HepG2 (cell line): ENCODE measurements around the gene HIGD1A. TPM values are rescaled to one million over a fixed set of nuclear protein-coding genes. Genes with fewer than 3 reads are reported as not detected.

Experiments used
- CEBPG ChIP-seq: IDR thresholded peaks from 2 replicates; pipeline ENCODE4 v1.6.1; 2016
- FOXP4 ChIP-seq: sonication (generic); formaldehyde crosslinking; IDR thresholded peaks from 2 replicates; pipeline ENCODE4 v1.4.0; 2020; ENCODE audit warnings: missing genetic modification reagents
- PBX2 ChIP-seq: IDR thresholded peaks from 2 replicates; pipeline ENCODE4 v1.6.1; 2016; ENCODE audit warnings: control low read depth
- POLR2G ChIP-seq: fragments of 200-400 bp; formaldehyde crosslinking; IDR thresholded peaks from 2 replicates; pipeline ENCODE4 v1.6.1; 2018; ENCODE audit warnings: mild to moderate bottlenecking, low read depth, low read length, moderate library complexity
- RXRB ChIP-seq: IDR thresholded peaks from 2 replicates; pipeline ENCODE4 v1.6.1; 2016; ENCODE audit warnings: borderline replicate concordance, missing genetic modification reagents, missing compliant biosample characterization
- THAP8 ChIP-seq: sonication (generic); formaldehyde crosslinking; IDR thresholded peaks from 2 replicates; pipeline ENCODE4 v1.5.1; 2020; ENCODE audit warnings: missing genetic modification reagents, mild to moderate bottlenecking, borderline replicate concordance
- XRCC5 ChIP-seq: fragments of 200-400 bp; formaldehyde crosslinking; optimal IDR thresholded peaks from 2 replicates; pipeline ENCODE3; 2017; ENCODE audit warnings: mild to moderate bottlenecking, low read length
- ZHX2 ChIP-seq, 2 experiments: sonication (generic) in 1 of 2; formaldehyde crosslinking in 1 of 2; IDR thresholded peaks; 2 replicates each; pipeline versions ENCODE4 v1.6.1 to v1.9.0; 2014 to 2022; ENCODE audit warnings: antibody characterized with exemption in 1 of 2, borderline replicate concordance in 1 of 2, inconsistent platforms in 1 of 2, low read depth in 1 of 2, missing genetic modification reagents in 1 of 2
- ZNF205 ChIP-seq: IDR thresholded peaks from 2 replicates; pipeline ENCODE4 v1.6.1; 2018; ENCODE audit warnings: missing biosample characterization, missing genetic modification reagents
- ZNF207 ChIP-seq: fragments of 450-650 bp; IDR thresholded peaks from 2 replicates; pipeline ENCODE4 v1.6.1; 2016; ENCODE audit warnings: antibody characterized with exemption, borderline replicate concordance
- ZNF292 ChIP-seq: sonication (generic); formaldehyde crosslinking; IDR thresholded peaks from 2 replicates; pipeline ENCODE4 v1.8.1; 2022; ENCODE audit warnings: mild to moderate bottlenecking, low read depth, missing genetic modification reagents, borderline replicate concordance
- ZNF446 ChIP-seq: sonication (generic); formaldehyde crosslinking; IDR thresholded peaks from 2 replicates; pipeline ENCODE4 v1.5.0; 2020; ENCODE audit warnings: mild to moderate bottlenecking, missing genetic modification reagents
- ZNF678 ChIP-seq: sonication (generic); formaldehyde crosslinking; IDR thresholded peaks from 2 replicates; pipeline ENCODE4 v1.4.0; 2020; ENCODE audit warnings: mild to moderate bottlenecking, missing genetic modification reagents
- ZNF781 ChIP-seq: sonication (generic); formaldehyde crosslinking; IDR thresholded peaks from 2 replicates; pipeline ENCODE4 v1.5.1; 2020; ENCODE audit warnings: borderline replicate concordance, mild to moderate bottlenecking, missing genetic modification reagents; ENCODE audit errors: not compliant biosample characterization
- ZUFSP ChIP-seq: sonication (generic); formaldehyde crosslinking; IDR thresholded peaks from 2 replicates; pipeline ENCODE4 v1.9.0; 2021; ENCODE audit warnings: missing genetic modification reagents, mild to moderate bottlenecking, borderline replicate concordance
- polyA plus RNA-seq, 8 experiments: library from polyadenylated mRNA; depleted of rRNA in 3 of 8; stranded (reverse) in 7 of 8; unstranded in 1 of 8; fragments of >200 nt; fragmentation: Illumina TruSeq in 4 of 8; extraction: Trizol in 4 of 8; gene quantifications; 2 replicates each; pipeline versions ENCODE4 v1.2.1 to v1.2.3, GENCODE V29; 2011 to 2016; ENCODE audit warnings: low read depth in 4 of 8, missing spikeins in 1 of 8, mixed read lengths in 1 of 8; ENCODE audit not compliant: insufficient read depth in 1 of 8
- total RNA-seq, 5 experiments: library from RNA; depleted of rRNA; stranded (reverse); fragments of >200 nt; fragmentation: Illumina TruSeq; extraction: Trizol; gene quantifications; 2 replicates each; pipeline ENCODE4 v1.2.3, GENCODE V29; 2016; ENCODE audit warnings: low read depth in 1 of 5

HIGD1A gene
- total and polyA plus RNA-seq, 2 of the 13 experiments (the other 11 are each of a cell fraction or from before 2014, with no cell fraction given): 222 to 253 TPM

- TF ChIP-seq ZNF292 (CRISPR knock-in tag): 0 out of 2 replicates have a peak, but pooled peaks have one; percentile 13
- TF ChIP-seq ZNF207: no peak
- 0 out of 2 replicates have a peak, but pooled peaks have one; percentile 17 for TF ChIP-seq CEBPG (CRISPR knock-in tag)
- TF ChIP-seq RXRB (CRISPR knock-in tag): no peak
- peak; percentile 52; the same call in 1 of the 2 replicates for TF ChIP-seq POLR2G
- no peak for TF ChIP-seq ZNF446
- TF ChIP-seq THAP8 (CRISPR knock-in tag): no peak
- TF ChIP-seq PBX2 (CRISPR knock-in tag): 0 out of 2 replicates have a peak, but pooled peaks have one; percentile 15
- TF ChIP-seq ZNF678 (CRISPR knock-in tag): no peak
- TF ChIP-seq ZNF781 (CRISPR knock-in tag): no peak
- peak; percentile 71 for TF ChIP-seq FOXP4
- no peak for TF ChIP-seq XRCC5
- no peak for TF ChIP-seq ZUFSP (CRISPR knock-in tag)
- TF ChIP-seq ZHX2 (IDR thresholded peaks at IDR 0.05; ENCODE audit: low read depth): 0 out of 2 replicates have a peak, but pooled peaks have one; percentile 46
- no peak for TF ChIP-seq ZHX2 (CRISPR knock-in tag; IDR thresholded peaks at IDR 0.05; ENCODE audit: borderline replicate concordance)
- no peak for TF ChIP-seq ZNF205 (CRISPR knock-in tag)
Observed at GRCh38 chr3:42822828-42823227, 18.5 kb upstream of the HIGD1A start (continued).
